OCI-LY3 (cell line): ENCODE results near the gene STK39.

ENCODE experiments used
- EZH2phosphoT487 ChIP-seq: fragments of 200-600 bp; shearing (Covaris generic); IDR thresholded peaks from 2 replicates; pipeline ENCODE4 v1.6.1; 2018; ENCODE audit warnings: antibody characterized with exemption, mixed run types, low read depth
- TF ChIP-seq, protein P1 (sequence below): fragments of 200-600, 300-600 bp; sonication (generic); IDR thresholded peaks from 2 replicates; pipeline ENCODE4 v1.5.1; 2014; ENCODE audit warnings: antibody characterized with exemption, low read length, low read depth

GRCh38 chr2:168158586-168158985 lies 88.8 kb downstream of the STK39 start:
- TF ChIP-seq, protein P1, sequence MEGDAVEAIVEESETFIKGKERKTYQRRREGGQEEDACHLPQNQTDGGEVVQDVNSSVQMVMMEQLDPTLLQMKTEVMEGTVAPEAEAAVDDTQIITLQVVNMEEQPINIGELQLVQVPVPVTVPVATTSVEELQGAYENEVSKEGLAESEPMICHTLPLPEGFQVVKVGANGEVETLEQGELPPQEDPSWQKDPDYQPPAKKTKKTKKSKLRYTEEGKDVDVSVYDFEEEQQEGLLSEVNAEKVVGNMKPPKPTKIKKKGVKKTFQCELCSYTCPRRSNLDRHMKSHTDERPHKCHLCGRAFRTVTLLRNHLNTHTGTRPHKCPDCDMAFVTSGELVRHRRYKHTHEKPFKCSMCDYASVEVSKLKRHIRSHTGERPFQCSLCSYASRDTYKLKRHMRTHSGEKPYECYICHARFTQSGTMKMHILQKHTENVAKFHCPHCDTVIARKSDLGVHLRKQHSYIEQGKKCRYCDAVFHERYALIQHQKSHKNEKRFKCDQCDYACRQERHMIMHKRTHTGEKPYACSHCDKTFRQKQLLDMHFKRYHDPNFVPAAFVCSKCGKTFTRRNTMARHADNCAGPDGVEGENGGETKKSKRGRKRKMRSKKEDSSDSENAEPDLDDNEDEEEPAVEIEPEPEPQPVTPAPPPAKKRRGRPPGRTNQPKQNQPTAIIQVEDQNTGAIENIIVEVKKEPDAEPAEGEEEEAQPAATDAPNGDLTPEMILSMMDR, result no peak
- no peak for TF ChIP-seq EZH2phosphoT487
